Measurements from ENCODE around the gene SARS2. TPM values are rescaled to one million over a fixed set of nuclear protein-coding genes. Genes with fewer than 3 reads are reported as not detected.

The SARS2 gene
- polyA plus RNA-seq, 3 donors = 8.1 to 21.9 (median 8.3) TPM

DNA sequence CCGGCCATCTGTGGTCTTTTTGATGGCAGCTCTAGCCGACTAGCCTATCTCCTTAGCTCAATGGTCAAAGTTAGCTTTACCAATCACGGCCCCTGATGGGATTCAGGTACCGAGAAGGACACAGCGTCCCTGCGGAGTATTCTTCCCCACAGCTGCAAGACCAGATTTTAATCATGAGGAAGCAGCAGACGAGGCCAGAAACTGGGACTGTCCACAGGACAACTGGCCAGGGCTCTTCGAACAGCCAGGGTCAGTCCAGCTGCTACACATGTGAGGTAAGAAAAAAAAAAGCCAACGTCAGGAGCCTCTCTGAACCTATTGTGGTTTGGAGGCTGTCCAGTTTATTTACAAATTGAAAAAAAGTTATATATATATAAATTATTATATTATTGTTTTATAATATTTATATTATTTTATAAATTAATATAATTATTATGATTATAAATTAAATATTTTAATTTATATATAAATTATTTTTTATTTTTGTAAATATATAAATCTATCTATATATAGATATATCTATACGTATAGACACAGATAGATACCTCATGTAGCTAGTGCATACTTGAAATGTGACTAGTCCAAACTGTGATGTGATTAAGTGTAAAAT, 63.3 kb downstream of the SARS2 start:
- H3K36me3 ChIP-seq (replicated peaks in 1 of 2; ENCODE audit: control insufficient read depth in 1 of 2, insufficient read depth in 2 of 2, low read length in 2 of 2) = no peaks in the 10 kb centered on the region
- H3K4me3 Mint-ChIP-seq = no peak overlapping the region
- H3K4me1 ChIP-seq (ENCODE audit: control insufficient read depth in 1 of 2, insufficient read depth in 2 of 2, low read length in 2 of 2) = peaks cover 33 to 44% of the 10 kb centered on the region in 2 donors
- no peaks in the 10 kb centered on the region for H4K20me1 ChIP-seq (ENCODE audit: insufficient read depth, low read length)
- 98% methylated on average over 6 of the region's 10 CpGs for WGBS (ENCODE audit: insufficient coverage)
- peaks cover 2 to 3% (median 2%) of the 10 kb centered on the region in 3 donors for H3K27me3 Mint-ChIP-seq (ENCODE audit: low read depth in 3 of 3)
- H3K79me2 ChIP-seq (ENCODE audit: insufficient read depth, low read length) = no peaks in the 10 kb centered on the region
- peaks cover 10% of the 10 kb centered on the region in 2 donors for H3K36me3 Mint-ChIP-seq
- peaks cover 44% of the 10 kb centered on the region for H3K4me1 Mint-ChIP-seq
- intact Hi-C loops (cut with micrococcal nuclease) = no loop called here
- no peak overlapping the region for H3K9ac ChIP-seq (ENCODE audit: insufficient read depth, low read length, poor library complexity, severe bottlenecking)
- peaks cover 0 to 7% (median 0%) of the 10 kb centered on the region in 7 donors for H3K9me3 Mint-ChIP-seq
- TF ChIP-seq, protein P1, sequence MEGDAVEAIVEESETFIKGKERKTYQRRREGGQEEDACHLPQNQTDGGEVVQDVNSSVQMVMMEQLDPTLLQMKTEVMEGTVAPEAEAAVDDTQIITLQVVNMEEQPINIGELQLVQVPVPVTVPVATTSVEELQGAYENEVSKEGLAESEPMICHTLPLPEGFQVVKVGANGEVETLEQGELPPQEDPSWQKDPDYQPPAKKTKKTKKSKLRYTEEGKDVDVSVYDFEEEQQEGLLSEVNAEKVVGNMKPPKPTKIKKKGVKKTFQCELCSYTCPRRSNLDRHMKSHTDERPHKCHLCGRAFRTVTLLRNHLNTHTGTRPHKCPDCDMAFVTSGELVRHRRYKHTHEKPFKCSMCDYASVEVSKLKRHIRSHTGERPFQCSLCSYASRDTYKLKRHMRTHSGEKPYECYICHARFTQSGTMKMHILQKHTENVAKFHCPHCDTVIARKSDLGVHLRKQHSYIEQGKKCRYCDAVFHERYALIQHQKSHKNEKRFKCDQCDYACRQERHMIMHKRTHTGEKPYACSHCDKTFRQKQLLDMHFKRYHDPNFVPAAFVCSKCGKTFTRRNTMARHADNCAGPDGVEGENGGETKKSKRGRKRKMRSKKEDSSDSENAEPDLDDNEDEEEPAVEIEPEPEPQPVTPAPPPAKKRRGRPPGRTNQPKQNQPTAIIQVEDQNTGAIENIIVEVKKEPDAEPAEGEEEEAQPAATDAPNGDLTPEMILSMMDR (IDR thresholded peaks at IDR 0.05) = no peak
- H3K27ac ChIP-seq (ENCODE audit: low read depth in 1 of 2, low read length in 2 of 2) = no peak overlapping the region
- no peak overlapping the region for H3K27ac Mint-ChIP-seq
- H3K27me3 ChIP-seq (ENCODE audit: control insufficient read depth in 2 of 2, insufficient read depth in 2 of 2, low read length in 2 of 2) = no peaks in the 10 kb centered on the region
- H3K4me2 ChIP-seq (replicated peaks; ENCODE audit: extremely low read depth, low read length, poor library complexity, severe bottlenecking) = no peak overlapping the region
- H3K4me3 ChIP-seq (replicated peaks in 1 of 3; ENCODE audit: low read depth in 2 of 3, low read length in 3 of 3) = no peak overlapping the region
- no peaks in the 10 kb centered on the region for H3K9me3 ChIP-seq (replicated peaks in 1 of 2; ENCODE audit: control insufficient read depth in 1 of 2, insufficient read depth in 1 of 2, low read length in 2 of 2)
- H2AFZ ChIP-seq (ENCODE audit: insufficient read depth, low read depth, low read length, poor library complexity, severe bottlenecking) = no peak overlapping the region
- no peak for DNase-seq

Other genes with a start within 250 kb of the SARS2 start
- 1 to 10 TPM in 1 of 3 donors, not detected in 2; 1.8 TPM for gene CAPN12, start 186.3 kb downstream of the SARS2 start, polyA plus RNA-seq
- gene LGALS7, start 157.2 kb downstream of the SARS2 start, polyA plus RNA-seq = not detected
- gene LGALS7B, start 141.6 kb downstream of the SARS2 start, polyA plus RNA-seq = not detected
- gene LGALS4, start 117.8 kb downstream of the SARS2 start, polyA plus RNA-seq = 1 to 10 TPM in 1 of 3 donors, not detected in 2; 1.7 TPM
- 100 to 1,000 TPM; 149 to 187 (median 173) TPM for gene ECH1, start 99.0 kb downstream of the SARS2 start, polyA plus RNA-seq
- gene HNRNPL, start 80.8 kb downstream of the SARS2 start, polyA plus RNA-seq = 100 to 1,000 TPM in 1 of 3 donors, 10 to 100 TPM in 2; 51.9 to 234 (median 58.7) TPM
- gene RINL, start 52.5 kb downstream of the SARS2 start, polyA plus RNA-seq = 10 to 100 TPM in 1 of 3 donors, 1 to 10 TPM in 2; 4.1 to 13.5 (median 7.2) TPM
- gene SIRT2, start 31.1 kb downstream of the SARS2 start, polyA plus RNA-seq = 10 to 100 TPM; 57.5 to 65.9 (median 64.3) TPM
- 10 to 100 TPM in 1 of 3 donors, 1 to 10 TPM in 2; 6.7 to 29.4 (median 9.0) TPM for gene NFKBIB, start 30.8 kb downstream of the SARS2 start, polyA plus RNA-seq
- under 1 TPM in 1 of 3 donors, not detected in 2; 0.89 TPM for gene CCER2, start 18.6 kb downstream of the SARS2 start, polyA plus RNA-seq
- gene MRPS12, start 181 bp upstream of the SARS2 start, polyA plus RNA-seq = 10 to 100 TPM; 17.2 to 81.5 (median 73.0) TPM
- not detected for gene FBXO17, start 45.0 kb upstream of the SARS2 start, polyA plus RNA-seq
- gene FBXO27, start 101.8 kb upstream of the SARS2 start, polyA plus RNA-seq = not detected
- not detected for gene ACP7, start 153.6 kb upstream of the SARS2 start, polyA plus RNA-seq
- gene PAK4, start 195.0 kb upstream of the SARS2 start, polyA plus RNA-seq = 10 to 100 TPM in 1 of 3 donors, 1 to 10 TPM in 2; 1.3 to 11.3 (median 1.5) TPM